K562 (cell line): ENCODE results near the gene DNAH8. TPM values are rescaled to one million over a fixed set of nuclear protein-coding genes. Genes with fewer than 3 reads are reported as not detected.

Source experiments
- ATAC-seq: fragments of 200-7000 bp; cut with Tn5 transposase; 3 replicates; pipeline ENCODE4 v1.9.1; 2020; ENCODE audit warnings: moderate library complexity
- BruUV-seq: library from RNA; stranded (reverse); fragments of 400-500 nt; replicated peaks from 2 replicates; lab custom pipeline; 2021; lab: Mats Ljungman, UMichigan
- CTCF ChIA-PET: fragments of 300-600 bp; formaldehyde crosslinking; extraction: SDS; loops from one replicate; lab custom pipeline; 2021; ENCODE audit warnings: low intra/inter-chr PET ratio; lab: Yijun Ruan, JAX
- POLR2A ChIA-PET: fragments of 300-600, 350-650 bp; sonication (Branson Sonifier 250); formaldehyde crosslinking; extraction: SDS; loops from one replicate; lab custom pipeline; 2021; ENCODE audit warnings: antibody characterized with exemption, inconsistent platforms; lab: Yijun Ruan, JAX
- DNase-seq, 4 experiments: peaks; one replicate each; pipeline versions ENCODE4 v3.0.0 to v3.0.0-alpha.2; 2011 to 2018; ENCODE audit warnings: low spot score in 3 of 4, mixed read lengths in 3 of 4; ENCODE audit errors: extremely low read depth in 1 of 4
- FAIRE-seq: peaks from 2 replicates; lab custom pipeline; 2011; peaks lifted over from hg19 to GRCh38; lab: Jason Lieb, UNC
- H2AFZ ChIP-seq: 2 replicates; pipeline ENCODE4 v1.6.0; 2011; ENCODE audit warnings: low read depth, low read length, control low read depth, inconsistent platforms
- H3K27ac ChIP-seq: fragments of 200-600 bp; 3 replicates; pipeline ENCODE4 v1.8.0; 2011; ENCODE audit warnings: low read depth, mild to moderate bottlenecking, control low read depth, inconsistent platforms, low read length, moderate library complexity, mixed read lengths; ENCODE audit errors: extremely low read depth
- H3K27me3 ChIP-seq, 2 experiments: fragments of 300-600 bp in 1 of 2; 2 replicates in 1 of 2; 3 replicates in 1 of 2; pipeline versions ENCODE4 v1.6.0 to v1.8.0; 2011; ENCODE audit warnings: inconsistent platforms in 2 of 2, low read length in 2 of 2, mild to moderate bottlenecking in 1 of 2, mixed read lengths in 1 of 2, moderate library complexity in 1 of 2; ENCODE audit not compliant: control insufficient read depth in 2 of 2, insufficient read depth in 2 of 2
- H3K36me3 ChIP-seq: fragments of 300-600 bp; 3 replicates; pipeline ENCODE4 v1.8.0; 2011; ENCODE audit warnings: mild to moderate bottlenecking, low read length, inconsistent platforms; ENCODE audit not compliant: control insufficient read depth, insufficient read depth
- H3K4me1 ChIP-seq, 2 experiments: fragments of 200-600 bp in 1 of 2; replicated peaks in 1 of 2; 2 replicates in 1 of 2; 3 replicates in 1 of 2; pipeline versions ENCODE4 v1.5.1 to v1.8.0; 2011; ENCODE audit warnings: inconsistent platforms in 2 of 2, low read length in 2 of 2, mild to moderate bottlenecking in 1 of 2, mixed read lengths in 1 of 2, moderate library complexity in 1 of 2; ENCODE audit not compliant: control insufficient read depth in 2 of 2, insufficient read depth in 2 of 2
- H3K4me2 ChIP-seq: 2 replicates; pipeline ENCODE4 v1.6.1; 2011; ENCODE audit warnings: low read length, control low read depth, inconsistent platforms, mixed read lengths; ENCODE audit not compliant: insufficient read depth
- H3K4me3 ChIP-seq: fragments of 200-600 bp; sonication (generic), shearing (Covaris generic); 2 replicates; pipeline ENCODE4 v1.5.1; 2016; ENCODE audit warnings: control low read depth, inconsistent platforms
- H3K79me2 ChIP-seq: fragments of 200-600 bp; 3 replicates; pipeline ENCODE4 v1.8.0; 2011; ENCODE audit warnings: low read length, inconsistent platforms; ENCODE audit not compliant: control insufficient read depth, insufficient read depth
- H3K9ac ChIP-seq, 2 experiments: 2 replicates each; pipeline versions ENCODE4 v1.6.0 to v1.6.1; 2011; ENCODE audit warnings: low read depth in 2 of 2, low read length in 2 of 2, control low read depth in 1 of 2, inconsistent platforms in 1 of 2, mild to moderate bottlenecking in 1 of 2, mixed read lengths in 1 of 2; ENCODE audit not compliant: insufficient read depth in 1 of 2
- H3K9me1 ChIP-seq: one replicate; pipeline ENCODE4 v1.6.0; 2011; ENCODE audit warnings: inconsistent platforms, mild to moderate bottlenecking, low read length, moderate library complexity; ENCODE audit not compliant: control insufficient read depth, insufficient read depth
- H3K9me3 ChIP-seq: replicated peaks from 2 replicates; pipeline ENCODE4 v1.5.1; 2011; ENCODE audit warnings: low read depth, low read length, inconsistent platforms; ENCODE audit not compliant: control insufficient read depth, insufficient read depth
- H4K20me1 ChIP-seq: replicated peaks from 2 replicates; pipeline ENCODE4 v1.6.1; 2011; ENCODE audit warnings: low read length, inconsistent platforms, mixed read lengths; ENCODE audit not compliant: control insufficient read depth, insufficient read depth
- C11orf30 ChIP-seq: fragments of 450-650 bp; IDR thresholded peaks from 2 replicates; pipeline ENCODE4 v1.6.1; 2016; ENCODE audit warnings: low read depth, mild to moderate bottlenecking
- EHMT2 ChIP-seq: fragments of 450-650 bp; IDR thresholded peaks from 2 replicates; pipeline ENCODE4 v1.6.1; 2018; ENCODE audit warnings: antibody characterized with exemption
- ETV1 ChIP-seq: fragments of 450-650 bp; conservative IDR thresholded peaks from 2 replicates; pipeline ENCODE4 v1.6.1; 2016; ENCODE audit warnings: missing genetic modification characterization, control low read depth, low read depth, missing compliant biosample characterization
- MAFG ChIP-seq: fragments of 450-650 bp; conservative IDR thresholded peaks from 2 replicates; pipeline ENCODE4 v1.6.1; 2016; ENCODE audit warnings: missing genetic modification characterization, missing compliant biosample characterization
- MYC ChIP-seq, 2 experiments: fragments of 250-450 bp in 1 of 2; sonication (Bioruptor Pico) in 1 of 2; IDR thresholded peaks; 2 replicates each; pipeline versions ENCODE4 v1.5.1 to v1.6.1; 2012 to 2021; ENCODE audit warnings: low read depth in 2 of 2, borderline replicate concordance in 1 of 2, improper control_type of control experiment in 1 of 2, low read length in 1 of 2, mild to moderate bottlenecking in 1 of 2, moderate library complexity in 1 of 2
- RBM22 ChIP-seq: fragments of 200-400 bp; formaldehyde crosslinking; IDR thresholded peaks from 2 replicates; pipeline ENCODE4 v1.6.1; 2018; ENCODE audit warnings: low read length, low read depth; ENCODE audit not compliant: poor library complexity, severe bottlenecking
- TAF9B ChIP-seq: fragments of 450-650 bp; IDR thresholded peaks from 2 replicates; pipeline ENCODE4 v1.6.1; 2018; ENCODE audit warnings: mild to moderate bottlenecking; ENCODE audit not compliant: partially characterized antibody
- ZNF316 ChIP-seq: fragments of 450-650 bp; IDR thresholded peaks from 2 replicates; pipeline ENCODE4 v1.6.1; 2016
- WGBS: fragments of 100-300 bp; shearing (Covaris generic); methylation state at CpG from one replicate; pipeline ENCODE4 v1.1.6; 2016; ENCODE audit warnings: low coverage, mixed read lengths; ENCODE audit not compliant: insufficient coverage; ENCODE audit errors: missing lambda C conversion rate; 5-methylcytosine and 5-hydroxymethylcytosine counted together
- in situ Hi-C: fragments of 300-500 bp; cut with MboI; formaldehyde crosslinking; loops from 4 replicates; pipeline ENCODE4 v1.15.0; 2018; ENCODE audit warnings: inconsistent platforms, mixed read lengths
- intact Hi-C: fragments of 100-400 bp; cut with micrococcal nuclease; formaldehyde crosslinking; loops from 2 replicates; pipeline ENCODE4 v1.14.2; 2022
- polyA plus RNA-seq, 8 experiments: library from polyadenylated mRNA; depleted of rRNA in 4 of 8; stranded (reverse) in 5 of 8; unstranded in 3 of 8; fragments of >200 nt; fragmentation: Nextera tagmentation in 2 of 8; fragmentation: Illumina TruSeq in 1 of 8; extraction: Ambion mirVana in 2 of 8; extraction: Trizol in 1 of 8; gene quantifications; 2 replicates each; pipeline versions ENCODE4 v1.2.1 to v1.2.3, GENCODE V29; 2011 to 2014; ENCODE audit warnings: inconsistent platforms in 1 of 8, missing spikeins in 1 of 8
- total RNA-seq, 7 experiments: library from RNA; depleted of rRNA in 6 of 7; stranded (reverse); fragments of >200 nt in 6 of 7; fragmentation: Illumina TruSeq in 2 of 7; extraction: Trizol in 2 of 7; gene quantifications; 2 replicates each; pipeline versions ENCODE4 v1.2.1 to v1.2.3, GENCODE V29; 2011 to 2021; ENCODE audit warnings: low replicate concordance in 1 of 7

DNAH8 gene
- total and polyA plus RNA-seq, 9 of the 15 experiments (the other 6 are each of a cell fraction or from before 2014, with no cell fraction given), result 1.2 to 4.2 (median 2.9) TPM

DNA sequence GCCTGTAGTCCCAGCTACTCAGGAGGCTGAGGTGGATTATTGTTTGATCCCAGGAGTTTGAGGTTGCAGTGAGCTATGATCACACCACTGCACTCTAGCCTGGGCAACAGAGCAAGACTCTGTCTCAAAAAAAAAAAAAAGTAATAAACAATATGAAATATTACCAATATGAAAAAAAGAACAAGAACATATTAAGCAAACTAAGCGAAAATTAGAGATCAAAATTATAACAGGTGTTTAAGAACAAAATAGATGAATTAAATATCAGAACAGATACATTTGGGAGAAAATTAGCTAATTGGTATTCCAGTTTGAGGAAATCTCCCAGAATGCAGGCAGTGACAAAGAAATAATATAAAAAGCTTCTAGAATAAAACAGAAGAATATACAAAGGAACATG lies 35.4 kb upstream of the DNAH8 start:
- ATAC-seq (no peak), FAIRE-seq (no peak), DNase-seq (no peak)
- H3K9me1 ChIP-seq, result no peaks in the 10 kb centered on the region
- BruUV-seq, result no TSS peak
- no peaks in the 10 kb centered on the region for H3K27me3 ChIP-seq
- intact Hi-C loops (no loop called here), in situ Hi-C loops (no loop called here)
- 55% methylated on average over 1 of the region's 1 CpG for WGBS
- H3K27ac ChIP-seq, result no peak overlapping the region
- ChIA-PET POLR2A (interaction anchor here (0.6 to 1.2 kb wide), 3 partner anchors 8 to 173 kb away, joined by 3 to 8 read pairs (median 4); no protein-coding TSS in a partner anchor), CTCF (no interaction called here)
- H3K9me3 ChIP-seq, result no peaks in the 10 kb centered on the region
- no peak overlapping the region for H2AFZ ChIP-seq
- H3K4me2 ChIP-seq, result no peak overlapping the region
- H3K36me3 ChIP-seq, result peaks cover 86% of the 10 kb centered on the region
- H3K4me1 ChIP-seq, result no peaks in the 10 kb centered on the region
- no peak overlapping the region for H3K9ac ChIP-seq
- H3K4me3 ChIP-seq, result no peak overlapping the region
- TF ChIP-seq MYC (IDR thresholded peaks at IDR 0.05; ENCODE audit: low read depth, low read length), result no peak
- TF ChIP-seq MYC (CRISPR knock-in tag; IDR thresholded peaks at IDR 0.05; ENCODE audit: borderline replicate concordance, low read depth), result no peak
- peak; percentile 46 for TF ChIP-seq MAFG (tag)
- peak; percentile 65; the same call in 1 of the 2 replicates for TF ChIP-seq C11orf30
- no peak for TF ChIP-seq EHMT2
- no peak for TF ChIP-seq RBM22
- TF ChIP-seq ZNF316, result peak; percentile 89
- no peak for TF ChIP-seq ETV1 (tag)
- no peak for TF ChIP-seq TAF9B
- 0 out of 3 replicates have a peak, but pooled peaks cover 2% of the 10 kb centered on the region for H3K79me2 ChIP-seq
- H4K20me1 ChIP-seq, result no peaks in the 10 kb centered on the region
